Measurements from ENCODE around the gene AKAP5.

The AKAP5 gene

DNA sequence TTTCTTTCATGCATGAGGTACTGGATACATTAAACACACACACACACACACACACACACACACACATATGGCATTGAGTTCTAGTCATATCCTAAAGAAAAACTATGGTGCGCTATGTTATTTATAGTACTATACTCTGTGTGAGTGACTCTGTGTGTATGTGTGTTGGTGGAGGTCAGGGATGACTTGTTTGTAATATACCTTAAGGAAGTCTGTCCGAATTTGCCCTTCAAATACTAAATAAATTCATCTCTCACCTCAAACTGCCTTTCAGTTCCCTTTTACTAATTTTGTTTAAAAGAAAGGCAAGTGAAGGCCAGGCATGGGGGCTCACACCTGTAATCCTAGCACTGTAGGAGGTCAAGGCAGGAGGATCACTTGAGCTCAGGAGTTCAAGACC lies 2.1 kb upstream of the AKAP5 start:
- no peak for DNase-seq

DNA sequence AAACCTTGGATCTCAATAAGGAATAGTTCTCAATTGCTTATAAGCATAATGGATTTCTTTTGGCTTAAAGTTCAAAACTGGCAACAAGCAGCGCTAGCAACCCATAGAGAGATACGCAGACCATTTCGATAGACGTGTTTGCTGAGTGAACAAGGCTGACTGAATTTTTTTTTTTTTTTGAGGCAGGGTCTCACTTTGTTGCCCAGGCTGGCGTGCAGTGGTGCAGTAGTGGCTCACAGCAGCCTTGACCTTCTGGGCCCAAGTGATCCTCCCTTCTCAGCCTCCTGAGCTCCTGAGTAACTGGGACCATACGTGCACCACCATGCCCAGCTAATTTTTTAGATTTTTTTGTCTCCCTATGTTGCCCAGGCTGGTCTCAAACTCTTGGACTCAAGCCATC lies 1.4 kb upstream of the AKAP5 start:
- no peak for DNase-seq

DNA sequence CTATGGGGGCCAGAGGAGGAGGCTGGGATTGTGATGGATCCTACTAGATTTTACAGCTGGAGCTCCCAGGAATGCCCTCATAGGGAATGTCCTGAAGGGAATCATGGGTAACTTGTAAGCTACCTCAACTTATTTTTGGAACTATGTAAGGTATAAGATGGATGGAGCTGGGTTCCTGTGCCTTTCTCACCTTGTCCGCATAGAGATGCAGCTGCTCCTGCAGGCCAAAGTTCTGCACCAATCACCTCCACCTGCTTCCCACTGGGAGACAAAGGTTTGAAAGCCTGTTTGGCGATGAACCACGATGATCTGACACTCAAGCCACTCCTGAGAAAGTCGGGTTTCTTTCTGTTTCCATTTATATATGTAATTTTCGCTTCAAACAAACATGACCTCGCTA lies 648 bp upstream of the AKAP5 start:
- no peak for DNase-seq

DNA sequence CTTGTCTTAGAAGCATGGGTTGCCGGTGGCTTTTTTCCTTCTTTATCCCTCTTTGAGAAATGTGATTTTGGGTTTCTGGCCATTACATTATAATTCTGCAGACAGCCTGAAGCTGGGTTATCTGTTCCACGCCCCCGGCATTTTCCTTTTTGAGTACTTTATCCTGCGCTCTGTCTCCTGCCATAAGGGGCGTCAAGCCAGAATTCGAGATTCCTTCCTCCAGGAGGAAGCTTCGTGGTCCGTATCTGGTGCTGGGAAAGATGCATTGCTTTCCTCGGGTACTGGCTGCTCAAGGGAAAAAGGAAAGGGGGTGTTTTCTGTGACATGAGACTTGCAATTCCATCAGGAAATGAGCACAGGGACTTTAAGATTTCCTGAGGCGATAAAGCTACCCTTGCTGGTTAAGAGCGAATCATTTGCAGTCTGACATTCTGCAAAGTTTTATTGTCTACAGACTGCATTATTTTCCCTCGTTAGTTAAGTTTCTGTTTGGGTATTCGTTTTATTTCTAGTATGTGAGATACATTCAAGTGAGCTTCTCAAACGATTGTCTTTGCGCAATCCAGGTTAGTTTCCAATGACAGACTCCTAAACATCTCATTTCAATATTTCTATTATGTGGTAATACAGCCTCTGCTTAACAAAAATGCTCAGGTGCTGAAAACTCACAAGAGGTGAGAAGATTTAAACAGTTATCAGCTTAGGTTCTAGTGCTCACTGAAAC lies 694 bp downstream of the AKAP5 start:
- DNase-seq, result no peak

DNA sequence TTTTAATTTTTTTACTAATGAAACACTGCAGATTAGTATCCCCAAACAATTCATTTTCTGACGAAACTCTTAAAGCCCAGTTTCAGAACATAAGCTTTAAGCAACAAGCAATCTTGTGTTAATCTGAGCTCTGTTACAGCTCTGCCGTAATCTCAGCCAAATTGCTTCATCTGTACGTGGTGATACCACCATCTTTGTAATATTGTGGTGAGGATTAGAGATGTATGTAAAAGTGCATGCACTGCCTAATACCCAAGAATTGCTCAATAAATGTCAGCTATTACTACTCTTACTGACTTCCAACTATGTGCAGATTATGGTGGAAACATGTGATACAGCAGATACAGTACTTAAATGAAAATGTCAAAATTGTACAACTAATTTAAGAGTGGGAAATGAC lies 1.8 kb downstream of the AKAP5 start:
- DNase-seq, result no peak

DNA sequence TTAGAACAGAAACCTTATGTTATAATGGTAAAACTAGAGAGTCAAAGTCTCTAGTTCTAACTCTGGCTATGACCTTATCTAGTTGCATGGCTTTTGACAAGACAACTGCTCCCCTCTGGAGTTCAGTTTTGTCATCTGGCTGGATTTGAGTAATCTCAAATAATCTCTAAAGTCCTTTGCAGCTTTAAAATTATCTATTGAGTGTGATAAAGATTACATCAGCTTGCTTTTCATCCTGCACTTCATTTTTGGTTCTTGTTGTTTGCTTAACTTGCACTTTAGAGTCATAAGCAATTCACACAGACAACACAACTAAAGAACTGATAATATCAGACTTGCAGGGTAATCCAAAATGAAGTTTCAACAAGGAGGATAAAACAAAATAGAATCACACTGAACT lies 2.3 kb downstream of the AKAP5 start:
- no peak for DNase-seq

DNA sequence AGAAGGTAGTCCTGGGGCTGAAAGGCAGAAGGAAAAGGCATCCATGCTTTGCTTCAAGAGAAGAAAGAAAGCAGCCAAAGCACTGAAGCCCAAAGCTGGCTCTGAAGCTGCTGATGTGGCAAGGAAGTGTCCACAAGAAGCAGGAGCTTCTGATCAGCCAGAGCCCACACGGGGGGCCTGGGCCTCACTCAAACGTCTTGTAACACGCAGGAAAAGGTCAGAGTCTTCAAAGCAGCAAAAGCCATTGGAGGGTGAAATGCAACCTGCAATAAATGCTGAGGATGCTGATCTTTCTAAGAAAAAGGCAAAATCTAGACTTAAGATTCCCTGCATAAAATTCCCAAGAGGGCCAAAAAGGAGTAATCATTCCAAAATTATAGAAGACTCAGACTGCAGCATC lies 3.2 kb downstream of the AKAP5 start:
- DNase-seq, result no peak

DNA sequence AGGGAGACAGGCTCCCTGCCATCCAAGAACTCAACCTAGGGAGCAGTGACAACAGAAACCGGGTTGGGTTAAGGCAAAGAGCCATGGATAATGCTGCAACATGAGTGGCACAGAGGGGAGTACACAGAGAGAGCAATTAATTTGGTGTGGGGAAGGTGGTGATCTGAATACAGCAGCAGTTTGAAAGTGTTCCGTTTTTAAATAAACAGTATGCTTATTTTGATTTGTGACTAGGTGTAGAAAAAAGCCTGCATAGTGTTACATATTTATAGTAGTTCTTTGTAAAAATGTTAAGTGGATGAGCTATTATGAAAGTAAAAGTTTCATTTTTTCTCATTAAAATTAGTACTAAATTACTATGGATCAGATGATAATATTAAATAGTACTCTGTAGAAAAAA lies 8.7 kb downstream of the AKAP5 start:
- no peak for DNase-seq

DNA sequence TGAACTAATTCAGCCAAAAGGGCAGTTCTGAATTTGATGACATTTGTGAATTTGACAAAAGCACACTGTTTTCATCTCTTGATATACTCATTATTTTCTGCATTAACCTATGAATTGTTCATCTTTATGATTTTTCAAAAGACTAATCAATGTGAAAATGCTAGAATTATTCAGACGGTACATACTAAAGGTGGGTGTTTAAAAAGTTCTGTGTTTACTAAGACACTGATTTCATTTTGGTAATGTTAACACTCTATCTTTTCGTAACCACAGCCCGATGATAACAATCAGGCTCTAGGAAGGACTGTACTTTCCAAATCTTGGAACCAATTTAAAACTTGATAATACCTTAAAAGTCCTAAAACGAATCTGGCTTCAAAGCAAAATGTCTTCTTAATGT lies 9.4 kb downstream of the AKAP5 start:
- DNase-seq, result no peak

DNA sequence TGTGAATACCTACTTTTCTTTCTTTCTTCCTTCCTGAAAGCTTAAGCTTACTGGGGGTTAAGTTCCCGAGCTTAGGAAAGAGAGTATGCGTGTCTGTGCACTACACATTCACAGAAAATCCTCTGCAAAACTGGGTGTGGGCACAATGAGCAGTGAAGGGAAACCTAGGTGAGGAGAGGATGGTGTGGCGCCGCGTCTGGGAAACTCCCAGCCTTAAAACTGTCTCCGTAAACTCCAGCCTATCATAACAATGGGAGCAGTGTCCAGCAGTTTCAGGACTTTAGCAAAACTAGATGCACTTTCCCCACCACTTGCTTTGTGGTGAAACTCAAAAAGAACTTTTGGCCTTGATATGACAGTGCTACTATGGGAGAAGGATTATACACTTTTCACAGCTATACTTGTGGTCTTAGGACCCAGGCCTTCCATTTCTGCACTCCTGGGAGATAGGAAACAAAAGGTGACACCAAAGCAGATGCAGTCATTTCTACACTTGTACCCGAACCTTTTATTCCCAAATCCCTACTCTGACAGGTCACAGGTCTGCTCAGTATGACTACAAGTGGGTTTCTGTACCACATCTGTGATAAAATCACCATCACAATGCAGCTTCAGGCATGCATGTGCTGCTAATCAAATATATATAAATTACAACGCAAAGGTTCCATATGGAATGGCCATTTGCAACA lies 10.4 kb downstream of the AKAP5 start:
- no peak for DNase-seq

DNA sequence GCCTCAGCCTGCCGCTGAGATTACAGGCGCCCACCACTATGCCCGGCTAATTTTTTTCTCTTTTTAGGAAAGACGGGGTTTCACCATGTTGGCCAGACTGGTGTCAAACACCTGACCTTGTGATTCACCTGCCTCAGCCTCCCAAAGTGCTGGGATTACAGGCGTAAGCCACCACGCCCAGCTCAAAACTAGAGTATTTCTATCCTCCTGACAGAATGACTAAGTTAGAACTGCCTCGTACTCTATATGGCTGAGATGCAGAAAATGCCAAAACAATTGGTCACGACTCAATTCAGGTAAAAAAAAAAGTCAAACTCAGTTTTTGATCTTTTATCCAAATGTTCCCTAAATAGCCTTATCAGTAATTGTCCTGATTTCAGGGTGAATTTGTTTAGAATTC lies 11.1 kb downstream of the AKAP5 start:
- DNase-seq, result no peak

DNA sequence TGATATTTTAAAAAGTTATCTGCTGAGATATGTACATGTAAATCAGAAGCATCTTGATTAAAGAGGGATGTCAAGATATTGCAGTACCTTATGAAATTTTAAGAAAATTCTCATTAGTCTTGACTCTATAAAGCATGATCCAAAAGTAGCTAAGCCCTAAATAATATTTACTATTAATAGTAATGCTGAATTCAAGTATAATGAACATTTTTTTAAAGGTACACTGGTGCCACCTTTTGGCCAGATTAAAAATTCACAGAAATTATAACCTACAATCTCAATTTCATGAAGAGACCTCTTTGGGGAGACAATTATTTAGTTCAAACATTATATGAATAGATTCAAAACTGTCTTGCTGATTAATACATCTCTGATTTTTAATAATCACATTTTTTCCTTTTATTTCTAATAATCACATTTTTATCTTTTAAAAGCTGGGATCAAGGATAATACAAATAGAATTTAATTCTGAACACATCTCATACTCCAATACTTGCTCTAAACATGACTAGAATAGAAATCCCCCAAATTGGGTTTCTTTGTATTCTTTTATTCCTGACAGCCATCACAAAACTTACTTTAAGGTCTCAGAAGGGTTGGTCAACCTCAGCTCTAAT lies 13.4 kb downstream of the AKAP5 start:
- DNase-seq, result no peak

DNA sequence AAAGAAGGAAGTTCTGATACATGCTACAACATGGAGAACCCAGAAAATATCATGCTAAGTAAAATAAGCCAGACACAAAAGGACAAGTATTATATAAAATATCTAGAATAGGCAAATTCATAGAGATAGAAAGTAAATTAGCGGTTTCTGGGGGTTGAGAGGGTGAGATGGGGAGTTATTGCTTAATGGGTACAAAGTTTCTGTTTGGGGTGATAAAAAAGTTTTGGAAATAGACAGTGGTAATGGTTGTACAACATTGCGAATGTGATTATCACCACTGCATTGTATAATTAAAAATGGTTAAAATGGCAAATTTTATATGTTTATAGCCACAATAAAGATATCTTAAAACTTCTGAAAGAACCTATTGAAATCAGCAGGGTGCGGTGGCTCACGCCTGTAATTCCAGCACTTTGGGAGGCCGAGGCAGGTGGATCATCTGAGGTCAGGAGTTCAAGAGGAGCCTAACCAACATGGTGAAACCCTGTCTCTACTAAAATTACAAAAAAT lies 23.3 kb downstream of the AKAP5 start:
- no peak for DNase-seq

DNA sequence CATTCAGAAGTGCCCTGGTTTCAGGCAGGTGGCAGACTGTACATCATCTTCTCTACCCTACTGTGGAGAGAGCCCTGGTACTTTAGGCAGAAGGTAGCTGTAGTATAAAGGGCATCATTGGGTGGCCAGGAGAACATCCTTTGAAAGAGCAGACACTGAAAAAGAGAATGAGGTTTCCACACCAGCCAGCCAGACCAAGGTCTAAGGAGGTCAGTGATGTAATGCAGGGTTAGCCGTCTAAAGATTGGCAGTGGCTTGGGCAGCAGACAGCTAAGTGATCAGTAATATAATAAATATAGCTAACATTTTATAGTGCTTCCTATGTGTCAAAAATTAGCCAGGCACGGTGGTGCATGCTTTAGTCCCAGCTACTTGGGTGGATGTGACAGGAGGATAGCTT lies 26.3 kb downstream of the AKAP5 start:
- no peak for DNase-seq

DNA sequence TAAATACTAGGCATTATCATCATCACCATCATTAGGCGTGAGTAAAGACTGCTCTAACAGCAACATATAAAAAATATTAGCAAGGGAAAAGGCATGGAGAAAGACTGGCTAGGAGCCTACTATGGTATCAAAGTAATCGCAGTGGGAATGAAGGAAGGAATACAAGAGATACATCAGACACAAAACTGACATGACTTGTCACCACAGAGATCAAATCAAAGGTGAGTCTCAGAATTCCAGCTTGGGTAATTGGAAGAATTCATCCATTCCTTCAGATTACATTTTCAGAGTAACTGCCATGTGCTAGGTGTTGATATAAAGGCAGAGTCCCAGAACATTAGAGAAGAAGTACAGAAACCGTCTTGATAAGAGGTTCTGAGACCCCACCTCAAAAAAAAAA lies 28.2 kb downstream of the AKAP5 start:
- DNase-seq, result no peak

DNA sequence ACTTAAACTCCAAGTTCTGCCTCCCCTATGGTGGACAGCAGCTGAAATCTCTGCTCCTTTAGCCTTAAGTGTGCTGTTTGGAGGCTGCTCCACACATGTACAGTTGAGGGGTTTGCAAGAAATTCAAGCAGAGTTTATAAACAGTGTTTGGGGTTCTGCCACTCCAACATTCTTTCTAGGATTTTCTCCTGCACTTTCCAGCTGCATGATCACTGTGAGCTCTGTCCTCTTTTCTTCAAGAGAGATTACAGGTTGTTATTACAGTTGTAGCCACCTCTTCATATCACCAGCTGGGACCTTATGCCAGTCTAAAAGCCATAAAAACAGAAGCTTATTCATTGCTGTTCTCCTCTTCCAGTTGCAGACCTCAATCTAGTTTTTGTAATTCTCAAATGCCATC lies 30.0 kb downstream of the AKAP5 start:
- no peak for DNase-seq

DNA sequence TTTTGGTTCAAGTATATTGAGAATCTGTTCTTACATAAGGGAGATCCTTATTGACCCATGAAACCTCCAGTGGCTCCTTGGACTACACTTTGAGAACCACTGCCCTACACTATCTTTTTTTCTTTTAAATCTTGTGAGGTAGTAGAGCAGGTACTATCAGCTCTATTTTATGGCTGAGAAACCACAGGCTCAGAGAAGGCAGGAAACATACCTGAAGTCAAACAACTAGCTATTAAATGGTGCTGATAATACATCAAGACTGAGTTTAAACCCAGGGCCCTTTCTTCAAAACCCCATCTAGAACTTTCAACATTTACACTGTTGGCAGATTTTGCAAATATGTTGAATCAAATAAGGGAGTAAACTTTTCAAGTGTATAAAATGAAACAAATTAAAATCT lies 31.5 kb downstream of the AKAP5 start:
- no peak for DNase-seq

DNA sequence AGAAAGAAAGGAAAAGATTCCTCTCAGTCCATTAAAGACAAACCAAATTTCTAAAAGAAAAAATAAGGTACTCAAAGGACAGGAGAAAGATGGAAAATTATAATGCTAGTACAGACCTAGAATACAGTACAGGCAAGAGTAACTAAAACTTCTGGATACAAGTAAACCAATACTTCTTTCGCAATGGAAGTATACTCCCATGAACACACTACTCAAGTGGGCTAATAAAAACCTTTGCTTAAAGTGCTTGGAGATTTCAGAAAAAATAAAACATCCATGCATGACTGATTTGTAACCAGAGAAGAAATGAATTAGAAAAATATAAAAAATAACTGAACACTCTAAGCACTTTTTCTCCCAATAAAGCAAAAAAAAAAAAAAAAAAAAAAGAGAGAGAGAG lies 34.8 kb downstream of the AKAP5 start:
- DNase-seq, result no peak

DNA sequence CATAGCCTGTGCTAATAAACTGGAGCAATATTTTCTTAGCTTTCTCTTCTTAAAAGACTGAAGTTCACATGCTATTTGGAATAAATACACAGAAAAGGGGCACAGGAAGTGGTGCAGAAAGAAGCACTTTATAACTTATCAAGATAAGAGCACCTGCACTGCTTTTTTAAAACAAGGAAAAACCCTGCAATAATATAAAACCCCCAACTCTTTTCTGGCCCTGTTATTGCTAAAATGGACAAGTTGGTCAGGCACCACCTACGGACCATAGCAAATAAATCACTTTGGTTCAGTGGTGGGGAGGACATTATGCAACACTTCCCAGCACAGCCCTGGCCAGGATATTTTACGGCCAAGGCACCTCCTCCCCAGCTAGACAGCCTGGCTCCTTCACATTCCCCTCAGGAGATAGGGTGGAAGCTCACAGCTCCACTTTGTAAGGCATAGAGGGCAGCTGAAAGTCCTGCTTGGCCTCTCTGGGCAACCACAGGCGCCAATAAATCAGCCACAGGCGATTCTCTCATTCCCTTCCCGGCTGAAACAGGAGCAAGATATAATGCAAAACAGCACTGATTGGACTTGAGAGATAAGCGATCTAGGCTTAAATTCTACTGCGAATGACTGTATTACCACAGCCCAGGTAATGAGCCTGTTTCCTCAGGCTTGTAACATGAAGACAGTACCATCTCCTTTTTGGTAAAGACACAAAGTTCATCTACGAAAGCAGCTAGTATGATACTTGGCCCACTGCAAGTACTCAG lies 36.3 kb downstream of the AKAP5 start:
- peak; percentile 16 for DNase-seq

DNA sequence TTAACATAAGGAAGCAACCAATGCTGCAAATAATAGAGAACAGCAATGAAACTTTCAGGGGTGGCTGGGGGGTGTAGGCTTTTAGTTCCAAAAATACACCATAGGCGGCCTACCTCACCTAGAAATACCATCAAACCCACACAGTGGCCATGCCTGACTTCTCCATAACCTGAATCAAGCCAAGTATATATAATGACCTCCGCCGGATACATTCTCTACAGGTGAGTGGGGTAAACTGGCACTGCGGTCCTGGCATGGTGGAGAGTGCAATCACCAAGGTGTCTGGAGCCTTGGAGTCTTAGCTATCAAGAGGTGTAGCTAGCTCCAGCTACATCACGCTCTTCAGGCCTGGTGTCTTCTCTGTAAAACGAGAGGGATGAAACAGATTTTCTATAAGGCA lies 37.2 kb downstream of the AKAP5 start:
- DNase-seq, result peak; percentile 10

DNA sequence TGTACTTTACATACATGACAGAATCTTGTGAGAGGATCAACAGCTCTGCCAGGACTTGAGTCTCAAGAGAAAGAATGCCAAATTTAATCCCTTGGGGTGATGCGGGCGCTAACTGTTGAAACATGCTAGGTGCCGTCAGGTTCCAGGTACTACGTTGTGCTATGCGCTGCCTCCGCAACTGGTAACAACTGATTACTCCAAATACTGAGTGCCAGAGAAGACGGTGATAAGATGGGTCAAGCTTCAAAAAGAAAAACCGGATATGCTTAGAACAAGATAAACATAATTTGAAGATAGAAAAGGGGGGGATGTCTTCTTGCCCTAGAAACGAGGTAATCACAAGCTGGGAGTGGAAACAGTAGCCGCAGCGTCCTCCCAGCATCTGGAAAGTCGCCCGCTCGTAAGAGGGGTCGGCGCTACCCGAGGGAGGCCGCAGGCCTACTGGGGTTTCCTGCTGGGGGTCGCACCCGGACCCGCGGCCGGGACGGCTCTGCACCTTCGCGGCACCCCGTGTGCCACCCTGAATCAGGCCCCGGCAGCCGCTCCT lies 37.7 kb downstream of the AKAP5 start:
- no peak for DNase-seq

DNA sequence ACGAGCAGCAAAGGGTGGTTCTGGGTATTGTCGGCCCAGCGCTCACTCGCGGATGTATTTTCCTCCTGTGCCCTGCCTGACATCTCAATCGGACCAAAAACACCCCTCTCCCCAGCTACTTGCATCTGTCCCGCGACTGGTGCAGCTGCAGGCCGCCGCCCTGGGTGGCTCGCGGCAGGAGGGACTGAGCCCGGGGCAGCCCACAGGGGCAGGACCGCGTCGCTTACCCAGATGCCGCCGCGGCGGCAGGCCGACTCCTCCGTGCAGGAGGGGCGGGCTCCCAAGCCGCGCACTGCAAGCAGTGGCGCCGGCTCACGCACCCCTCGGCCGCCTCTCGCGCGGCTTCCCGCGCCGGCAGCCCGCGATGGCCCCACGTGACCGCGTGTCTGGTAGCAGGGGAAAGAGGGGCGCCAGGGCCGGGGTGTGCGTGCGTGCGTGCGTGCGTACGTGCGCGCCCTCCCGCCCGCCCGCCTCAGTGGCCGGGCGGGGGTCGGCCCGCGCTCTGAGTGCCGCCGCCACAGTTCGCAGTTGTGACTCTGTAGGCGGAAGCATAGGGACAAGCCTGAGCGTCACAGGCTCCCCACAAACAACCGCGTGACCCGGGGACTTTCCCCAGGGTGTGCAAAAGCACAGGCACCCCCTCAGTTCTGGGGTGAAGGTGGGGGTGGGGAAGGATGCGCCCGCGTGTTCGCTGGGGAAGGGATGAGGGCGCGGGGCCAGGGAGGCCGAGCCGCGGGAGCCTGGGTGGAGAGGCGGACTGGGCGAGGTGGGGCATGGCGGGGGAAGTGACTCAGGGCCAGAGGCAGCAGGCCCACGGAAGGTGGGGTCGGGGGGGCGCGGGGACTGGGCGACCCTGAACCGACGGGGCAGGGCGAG lies 38.4 kb downstream of the AKAP5 start, which contains the start of gene ZBTB25:
TSS of gene ZBTB25 (minus strand) at position 405 of the 876 bp plus-strand sequence. CDS start 13,305 bp downstream, outside the sequence.
- peak; percentile 96 for DNase-seq

Data from NK-92 treated with Interleukin-12 subunit alpha and Interleukin-12 subunit beta, amount 100 ng/mL, for 24 hours (cell line).